ENCODE results near the gene MCRIP2.

Gene MCRIP2

GRCh38 chr16:692356-693108 lies 50.9 kb downstream of the MCRIP2 start:
- no peak for TF ChIP-seq CTCF (conservative IDR thresholded peaks at IDR 0.05; ENCODE audit: low read depth, low read length)
- no peak for DNase-seq (ENCODE audit: low read depth)
- no peak overlapping the region for H3K4me3 ChIP-seq (ENCODE audit: low read depth, low read length)

DNA sequence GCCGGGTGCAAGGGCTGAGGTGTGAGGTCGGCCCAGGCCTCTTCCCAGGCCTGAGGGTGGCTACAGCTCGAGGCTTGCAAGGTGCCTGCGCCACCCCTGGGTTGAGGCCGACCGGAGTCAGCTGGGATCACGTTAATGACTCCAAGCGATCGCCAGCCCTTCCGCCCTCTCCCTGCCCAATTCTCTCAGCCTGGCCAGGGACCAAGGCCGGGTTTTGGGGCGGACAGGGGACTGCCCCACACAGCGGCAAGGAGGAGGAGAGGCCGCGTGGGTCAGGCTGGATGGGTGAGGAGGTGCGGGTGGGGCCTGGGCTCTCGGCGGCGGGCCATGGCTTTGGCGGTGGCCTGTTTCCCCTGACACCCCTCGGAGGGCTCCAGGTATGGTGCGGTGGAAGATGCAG lies 51.7 kb downstream of the MCRIP2 start:
- H3K4me3 ChIP-seq (ENCODE audit: low read depth, low read length) = no peak overlapping the region
- no peak for DNase-seq (ENCODE audit: low read depth)
- TF ChIP-seq CTCF (conservative IDR thresholded peaks at IDR 0.05; ENCODE audit: low read depth, low read length) = no peak

DNA sequence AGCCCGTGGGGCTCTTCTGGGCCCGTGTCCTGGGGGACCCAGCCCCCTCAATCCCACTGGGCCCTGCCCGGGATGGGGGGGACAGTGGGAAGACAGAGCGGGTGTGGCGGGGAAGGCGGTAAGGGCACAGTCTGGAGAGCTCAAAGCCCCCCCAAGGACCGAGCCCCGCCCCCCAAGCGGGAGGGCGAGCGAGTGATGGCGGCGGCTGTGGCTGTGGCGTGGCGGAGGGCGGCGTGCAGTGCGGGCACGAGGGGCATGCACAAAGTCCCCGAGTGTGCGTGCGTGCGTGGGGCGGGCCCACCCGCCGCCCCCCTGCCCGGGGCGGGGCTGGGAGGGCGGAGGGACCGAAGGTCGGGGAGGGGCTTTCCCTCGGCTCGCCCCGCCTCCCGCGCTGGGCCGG lies 52.1 kb downstream of the MCRIP2 start:
- H3K4me3 ChIP-seq (ENCODE audit: low read depth, low read length) = no peak overlapping the region
- no peak for DNase-seq (ENCODE audit: low read depth)
- TF ChIP-seq CTCF (conservative IDR thresholded peaks at IDR 0.05; ENCODE audit: low read depth, low read length) = no peak

DNA sequence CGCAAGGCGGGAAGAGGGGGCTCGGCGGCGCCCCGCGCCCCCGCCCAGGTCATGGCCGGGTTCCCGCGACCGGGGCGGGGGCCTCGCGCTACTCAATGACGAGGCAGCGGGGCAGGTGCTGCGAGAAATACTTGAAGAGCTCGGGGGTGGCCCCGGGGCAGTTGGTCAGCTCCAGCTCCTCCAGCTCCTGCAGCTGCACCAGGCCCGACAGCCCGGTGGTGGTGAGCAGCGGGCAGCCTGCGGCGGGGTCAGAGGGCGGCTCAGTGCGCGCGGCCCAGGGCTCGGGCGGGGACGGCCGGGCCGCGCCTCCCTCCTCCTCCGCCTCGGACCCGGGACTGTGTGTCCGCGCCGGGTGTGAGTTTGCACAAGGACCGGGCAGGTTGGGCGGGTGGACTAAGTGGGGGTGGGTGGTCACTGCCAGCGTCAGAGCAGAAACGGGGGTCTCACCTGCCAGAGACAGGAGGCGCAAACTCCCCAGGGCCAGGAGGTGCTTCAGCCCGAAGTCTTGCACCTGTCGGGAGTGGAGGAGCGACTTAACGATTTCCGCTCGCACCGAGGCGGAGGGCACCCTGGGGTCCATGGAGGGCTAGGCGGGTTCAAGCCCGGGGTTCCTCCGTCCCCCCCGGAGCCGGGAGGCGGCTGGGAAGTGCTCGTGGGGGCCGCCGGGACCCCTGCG lies 52.7 kb downstream of the MCRIP2 start:
- no peak for DNase-seq (ENCODE audit: low read depth)
- TF ChIP-seq CTCF (conservative IDR thresholded peaks at IDR 0.05; ENCODE audit: low read depth, low read length) = no peak
- no peak overlapping the region for H3K4me3 ChIP-seq (ENCODE audit: low read depth, low read length)

DNA sequence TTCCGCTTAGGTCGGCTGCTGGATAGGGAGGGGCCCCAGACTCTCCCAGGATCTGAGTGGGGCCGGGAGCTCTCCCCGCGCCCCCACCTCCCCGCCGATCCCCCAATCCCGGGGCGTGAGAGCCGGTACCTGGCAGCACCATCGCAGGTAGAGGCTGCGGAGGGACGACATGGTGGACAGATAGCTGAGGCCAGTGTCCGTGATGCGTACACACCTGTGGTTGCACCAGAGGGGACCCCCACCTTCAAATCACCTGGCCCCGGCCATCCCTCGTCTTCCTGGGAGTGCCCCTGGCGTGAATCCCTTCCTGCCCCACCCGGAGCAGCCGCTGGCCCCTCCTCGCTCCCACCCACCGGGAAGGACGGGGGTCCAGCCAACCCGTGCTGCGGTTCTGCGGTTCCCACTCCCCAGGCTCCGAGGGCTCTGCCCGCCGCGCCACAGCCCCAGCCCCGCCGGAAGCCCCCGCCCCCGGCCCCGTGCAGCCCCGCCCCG lies 53.3 kb downstream of the MCRIP2 start:
- TF ChIP-seq CTCF (conservative IDR thresholded peaks at IDR 0.05; ENCODE audit: low read depth, low read length) = no peak
- DNase-seq (ENCODE audit: low read depth) = no peak
- H3K4me3 ChIP-seq (ENCODE audit: low read depth, low read length) = no peak overlapping the region

- no peak for DNase-seq (ENCODE audit: low read depth)
- no peak for TF ChIP-seq CTCF (conservative IDR thresholded peaks at IDR 0.05; ENCODE audit: low read depth, low read length)
- H3K4me3 ChIP-seq (ENCODE audit: low read depth, low read length) = no peak overlapping the region
Measured at GRCh38 chr16:695355-696089, 53.9 kb downstream of the MCRIP2 start.
